ENCODE data around the gene CAB39L.

GRCh38 chr13:49428041-49428763, 15.7 kb downstream of the CAB39L start:
- TF ChIP-seq CTCF (conservative IDR thresholded peaks at IDR 0.05; ENCODE audit: low read depth in 2 of 2), result no peak
- no peak for TF ChIP-seq EZH2 (IDR thresholded peaks at IDR 0.05; ENCODE audit: low read depth, unreplicated experiment)
- TF ChIP-seq POLR2AphosphoS5 (IDR thresholded peaks at IDR 0.05; ENCODE audit: low read depth), result no peak
- no peak for TF ChIP-seq ETS1 (IDR thresholded peaks at IDR 0.05)
- no peak for TF ChIP-seq EZH2phosphoT487 (IDR thresholded peaks at IDR 0.05; ENCODE audit: unreplicated experiment)
- no peak for TF ChIP-seq REST (IDR thresholded peaks at IDR 0.05; ENCODE audit: unreplicated experiment)
- no peak for TF ChIP-seq JUNB (IDR thresholded peaks at IDR 0.05; ENCODE audit: unreplicated experiment)
- no peak for TF ChIP-seq NANOG (IDR thresholded peaks at IDR 0.05; ENCODE audit: borderline replicate concordance)
- no peak for TF ChIP-seq CREB1 (CRISPR knock-in tag; IDR thresholded peaks at IDR 0.05; ENCODE audit: low read depth)
- no peak for TF ChIP-seq ZNF114 (CRISPR knock-in tag; IDR thresholded peaks at IDR 0.05)
- TF ChIP-seq ZNF462 (CRISPR knock-in tag; IDR thresholded peaks at IDR 0.05), result no peak

All from GM23338 (cell line).